Measurements from ENCODE around the gene CCDC110.

DNA sequence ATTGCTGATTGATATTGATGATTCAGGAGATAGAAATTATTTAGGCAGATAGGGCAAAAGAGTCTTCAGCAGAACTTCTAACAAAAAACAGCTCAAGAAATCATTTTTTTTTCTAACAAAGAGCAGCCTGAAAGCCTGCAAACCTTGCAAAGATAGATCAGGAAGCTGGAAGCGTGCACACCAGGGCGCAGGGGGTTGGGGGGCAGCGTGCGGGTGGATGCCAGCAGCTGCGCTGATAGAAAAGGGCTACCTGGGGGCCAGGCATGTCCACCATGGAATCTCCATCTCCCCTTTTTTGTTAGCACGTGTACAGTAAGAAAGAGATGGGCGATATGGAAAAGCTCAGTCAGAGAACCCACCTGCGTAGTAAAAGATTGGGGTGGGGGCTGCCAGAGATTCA lies 1.7 kb upstream of the CCDC110 start:
- TF ChIP-seq, protein P1, sequence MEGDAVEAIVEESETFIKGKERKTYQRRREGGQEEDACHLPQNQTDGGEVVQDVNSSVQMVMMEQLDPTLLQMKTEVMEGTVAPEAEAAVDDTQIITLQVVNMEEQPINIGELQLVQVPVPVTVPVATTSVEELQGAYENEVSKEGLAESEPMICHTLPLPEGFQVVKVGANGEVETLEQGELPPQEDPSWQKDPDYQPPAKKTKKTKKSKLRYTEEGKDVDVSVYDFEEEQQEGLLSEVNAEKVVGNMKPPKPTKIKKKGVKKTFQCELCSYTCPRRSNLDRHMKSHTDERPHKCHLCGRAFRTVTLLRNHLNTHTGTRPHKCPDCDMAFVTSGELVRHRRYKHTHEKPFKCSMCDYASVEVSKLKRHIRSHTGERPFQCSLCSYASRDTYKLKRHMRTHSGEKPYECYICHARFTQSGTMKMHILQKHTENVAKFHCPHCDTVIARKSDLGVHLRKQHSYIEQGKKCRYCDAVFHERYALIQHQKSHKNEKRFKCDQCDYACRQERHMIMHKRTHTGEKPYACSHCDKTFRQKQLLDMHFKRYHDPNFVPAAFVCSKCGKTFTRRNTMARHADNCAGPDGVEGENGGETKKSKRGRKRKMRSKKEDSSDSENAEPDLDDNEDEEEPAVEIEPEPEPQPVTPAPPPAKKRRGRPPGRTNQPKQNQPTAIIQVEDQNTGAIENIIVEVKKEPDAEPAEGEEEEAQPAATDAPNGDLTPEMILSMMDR (optimal IDR thresholded peaks at IDR 0.05 in 1 of 3, IDR thresholded peaks at IDR 0.05 in 1 of 3, conservative IDR thresholded peaks at IDR 0.05 in 1 of 3; ENCODE audit: extremely low read depth in 1 of 3, insufficient read depth in 2 of 3, low read length in 3 of 3) = no peak
- TF ChIP-seq EZH2 (IDR thresholded peaks at IDR 0.05; ENCODE audit: low read length) = no peak
